Uterus (tissue), 4 donors: Measurements from ENCODE around the gene SGMS1. TPM values are rescaled to one million over a fixed set of nuclear protein-coding genes. Genes with fewer than 3 reads are reported as not detected.

ENCODE experiments used
- DNase-seq, 2 donors: peaks; one replicate each; pipeline ENCODE4 v3.0.0-alpha.2; 2019 to 2020
- H3K27ac ChIP-seq, 2 donors: fragments of 200-600 bp; sonication (generic); 1 replicate in 1 of 2; 2 replicates in 1 of 2; pipeline ENCODE4 v1.5.1; 2016 to 2018
- H3K27me3 ChIP-seq, 2 donors: fragments of 200-600 bp; sonication (generic); one replicate each; pipeline ENCODE4 v1.5.1; 2018 to 2019; ENCODE audit warnings: control low read depth in 1 of 2
- H3K36me3 ChIP-seq, 2 donors: fragments of 200-600 bp; sonication (generic); one replicate each; pipeline ENCODE4 v1.5.1; 2019; ENCODE audit warnings: control low read depth in 1 of 2
- H3K4me1 ChIP-seq, 2 donors: fragments of 200-600 bp; sonication (generic); one replicate each; pipeline ENCODE4 v1.5.1; 2018 to 2019; ENCODE audit warnings: control low read depth in 1 of 2
- H3K4me3 ChIP-seq, 2 donors: fragments of 200-600 bp; sonication (generic); 1 replicate in 1 of 2; 2 replicates in 1 of 2; pipeline ENCODE4 v1.5.1; 2018 to 2019; ENCODE audit warnings: mild to moderate bottlenecking in 1 of 2
- H3K9me3 ChIP-seq, 2 donors: fragments of 200-600 bp; sonication (generic); one replicate each; pipeline ENCODE4 v1.5.1; 2019; ENCODE audit warnings: control low read depth in 1 of 2
- CTCF ChIP-seq, 4 experiments: fragments of 200-600 bp in 2 of 4; fragments of 450-650 bp in 2 of 4; sonication (generic) in 2 of 4; IDR thresholded peaks; one replicate each; pipeline ENCODE4 v1.5.1; 2016 to 2019; ENCODE audit warnings: antibody characterized with exemption in 4 of 4, mild to moderate bottlenecking in 2 of 4, moderate library complexity in 1 of 4
- POLR2A ChIP-seq, 2 donors: fragments of 450-650 bp; IDR thresholded peaks; one replicate each; pipeline ENCODE4 v1.6.1; 2016; ENCODE audit warnings: antibody characterized with exemption in 2 of 2, mild to moderate bottlenecking in 1 of 2, moderate library complexity in 1 of 2
- intact Hi-C: fragments of 100-400 bp; cut with DNase I; formaldehyde crosslinking; loops from one replicate; pipeline ENCODE4 v1.15.1; 2023; ENCODE audit warnings: low total_unique reads
- total RNA-seq, 4 donors: library from RNA; depleted of rRNA in 3 of 4; stranded (reverse); fragments of >200 nt in 3 of 4; gene quantifications; one replicate each; pipeline versions ENCODE4 v1.1.0 to v1.2.4, GENCODE V29; 2014 to 2023
- donor health status: DM: yes; HTN: yes; CAD: no.

Gene SGMS1
- total RNA-seq, 4 donors from 2014 or later: 38.0 to 102 (median 57.7) TPM

- DNase-seq: no peak
- Histone ChIP-seq H3K4me3 (no peak overlapping the region), H3K4me1 (no peaks in the 10 kb centered on the region), H3K27me3 (no peaks in the 10 kb centered on the region), H3K36me3 (no peaks in the 10 kb centered on the region), H3K9me3 (no peaks in the 10 kb centered on the region), H3K27ac (no peak overlapping the region)
- TF ChIP-seq POLR2A (IDR thresholded peaks at IDR 0.05): no peak
- intact Hi-C loops: no loop called here
Measured at GRCh38 chr10:50593523-50594376, 30.0 kb downstream of the SGMS1 start.

- H3K4me1 ChIP-seq: no peaks in the 10 kb centered on the region
- no peak for DNase-seq
- no peaks in the 10 kb centered on the region for H3K9me3 ChIP-seq
- H3K27me3 ChIP-seq: no peaks in the 10 kb centered on the region
- TF ChIP-seq CTCF (IDR thresholded peaks at IDR 0.05) (no peak), POLR2A (IDR thresholded peaks at IDR 0.05) (no peak)
- intact Hi-C loops: no loop called here
- H3K36me3 ChIP-seq: no peaks in the 10 kb centered on the region
- no peak overlapping the region for H3K4me3 ChIP-seq
- H3K27ac ChIP-seq: no peak overlapping the region
Measured at GRCh38 chr10:50592961-50593418, 30.8 kb downstream of the SGMS1 start.

GRCh38 chr10:50590935-50591334 lies 32.8 kb downstream of the SGMS1 start:
- no peak for DNase-seq
- intact Hi-C loops: no loop called here
- no peaks in the 10 kb centered on the region for H3K4me1 ChIP-seq
- H3K27me3 ChIP-seq: no peaks in the 10 kb centered on the region
- H3K27ac ChIP-seq: no peak overlapping the region
- H3K4me3 ChIP-seq: no peak overlapping the region
- no peak for TF ChIP-seq CTCF (IDR thresholded peaks at IDR 0.05)
- no peak for TF ChIP-seq POLR2A (IDR thresholded peaks at IDR 0.05)
- no peaks in the 10 kb centered on the region for H3K36me3 ChIP-seq
- H3K9me3 ChIP-seq: no peaks in the 10 kb centered on the region

GRCh38 chr10:50586740-50587088 lies 37.0 kb downstream of the SGMS1 start:
- Histone ChIP-seq H3K4me1 (no peaks in the 10 kb centered on the region), H3K9me3 (no peaks in the 10 kb centered on the region), H3K4me3 (no peak overlapping the region), H3K27me3 (no peaks in the 10 kb centered on the region), H3K27ac (no peak overlapping the region), H3K36me3 (no peaks in the 10 kb centered on the region)
- intact Hi-C loops: no loop called here
- TF ChIP-seq POLR2A (IDR thresholded peaks at IDR 0.05): no peak
- TF ChIP-seq CTCF (IDR thresholded peaks at IDR 0.05): no peak
- DNase-seq: no peak

GRCh38 chr10:50585921-50586739 lies 37.6 kb downstream of the SGMS1 start:
- Histone ChIP-seq H3K36me3 (no peaks in the 10 kb centered on the region), H3K27ac (no peak overlapping the region), H3K27me3 (no peaks in the 10 kb centered on the region), H3K4me1 (no peaks in the 10 kb centered on the region), H3K4me3 (no peak overlapping the region), H3K9me3 (no peaks in the 10 kb centered on the region)
- intact Hi-C loops: no loop called here
- no peak for DNase-seq
- TF ChIP-seq POLR2A (IDR thresholded peaks at IDR 0.05): no peak
- no peak for TF ChIP-seq CTCF (IDR thresholded peaks at IDR 0.05)
